OCI-M2 (cell line): Measurements from ENCODE around the gene DTNB.
A peak's percentile ranks its signal among the peaks of the same experiment; 100 is the strongest.

Source experiments
- DNase-seq: peaks from one replicate; lab custom pipeline; 2025; ENCODE audit not compliant: unreplicated experiment; lab: John Stamatoyannopoulos, UW

DTNB gene

DNA sequence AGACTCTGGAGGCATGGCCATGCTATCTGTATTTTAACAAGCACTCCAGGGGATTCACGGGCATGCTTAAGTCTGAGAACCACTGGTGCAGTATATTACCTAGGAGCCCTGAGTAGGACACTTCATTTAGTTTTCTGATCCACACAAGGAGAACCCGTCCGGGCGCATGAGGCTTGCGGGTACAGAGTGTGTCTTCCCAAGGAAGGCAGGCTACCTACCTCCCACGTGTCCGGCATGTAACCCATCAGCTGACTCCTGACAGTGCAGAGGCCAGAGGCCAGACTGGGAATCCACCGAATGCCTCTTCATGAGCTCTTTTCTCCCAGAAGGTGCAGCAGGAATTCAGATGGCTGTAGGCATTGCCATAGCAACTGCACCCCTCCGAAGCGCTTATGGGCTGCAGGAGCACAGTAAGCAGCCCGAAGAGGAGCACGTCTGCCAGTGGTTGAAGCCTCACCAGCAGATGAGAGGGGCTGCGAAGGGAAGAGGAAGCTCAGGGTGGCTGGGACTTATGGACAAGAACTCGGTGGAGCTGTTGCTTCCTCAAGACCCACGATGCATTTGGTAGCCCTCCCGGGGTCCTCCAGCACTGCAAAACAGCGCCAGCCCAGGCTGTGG is 297.9 kb downstream of the DTNB start:
- DNase-seq, result no peak

DNA sequence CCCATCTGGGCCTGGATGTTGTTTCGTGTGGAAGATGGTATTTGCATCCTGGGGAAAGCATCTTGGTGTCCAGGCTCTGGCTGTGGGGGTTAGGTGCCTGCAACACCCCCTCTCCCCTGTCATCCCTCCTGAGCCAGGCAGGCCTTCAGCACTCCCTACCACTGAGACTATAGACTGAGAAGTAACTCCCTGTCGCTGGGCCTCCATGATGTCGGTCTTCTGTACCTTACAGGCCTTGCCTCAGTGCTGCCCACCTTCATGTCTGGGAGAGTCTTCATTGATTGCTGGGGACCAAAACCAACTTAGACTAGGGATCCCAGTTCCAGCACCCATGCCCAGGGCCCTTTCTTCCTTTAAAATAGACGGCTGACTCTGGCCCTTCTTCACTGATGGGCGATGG is 298.6 kb downstream of the DTNB start:
- DNase-seq, result no peak

- DNase-seq, result no peak
Observed at GRCh38 chr2:25374411-25374810, 299.0 kb downstream of the DTNB start.

- DNase-seq, result no peak
Observed at GRCh38 chr2:25373269-25373981, 300.0 kb downstream of the DTNB start.

DNA sequence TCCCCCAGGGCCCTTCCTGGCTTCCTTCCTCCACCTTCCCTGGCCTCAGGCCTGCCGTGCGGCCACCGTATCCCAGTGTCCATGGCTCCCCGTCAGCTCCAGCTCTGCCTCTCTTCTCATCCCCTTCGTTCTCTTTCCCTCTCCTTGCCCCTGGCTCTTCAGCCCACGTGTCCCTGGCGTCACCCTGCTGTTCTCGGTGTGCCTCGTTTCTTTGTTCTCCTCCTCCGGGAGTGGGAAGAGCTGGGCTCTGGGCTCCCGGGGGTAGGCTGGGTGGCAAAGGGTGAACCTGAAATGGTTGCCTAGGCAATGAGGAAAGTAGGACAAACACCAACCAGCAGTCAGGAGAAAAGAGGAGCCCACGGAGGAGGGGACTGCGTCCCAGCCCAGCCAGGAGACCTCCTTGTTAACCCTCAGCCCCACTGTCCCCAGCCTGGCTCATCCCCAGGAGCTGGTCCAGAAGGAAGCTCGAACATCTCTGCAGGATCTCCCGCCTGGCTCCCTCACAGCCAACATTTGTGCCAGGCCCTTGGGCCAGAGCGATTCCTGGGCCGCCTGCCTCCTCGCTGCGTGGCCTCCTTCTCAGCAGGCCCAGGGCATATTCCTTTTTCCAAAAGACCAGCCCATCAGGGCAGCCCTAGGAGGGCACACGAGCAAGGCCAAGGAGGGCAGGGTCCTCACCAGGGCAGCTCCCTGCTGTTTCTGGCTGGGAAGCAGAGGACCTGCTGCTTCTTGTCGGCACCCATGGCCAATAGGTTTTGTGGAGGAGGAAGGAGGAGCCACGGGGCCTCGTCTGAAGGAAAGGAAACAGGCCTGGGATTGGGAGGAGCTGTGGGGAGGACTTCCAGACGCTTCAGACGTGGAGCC is 300.7 kb downstream of the DTNB start:
- DNase-seq, result no peak

DNA sequence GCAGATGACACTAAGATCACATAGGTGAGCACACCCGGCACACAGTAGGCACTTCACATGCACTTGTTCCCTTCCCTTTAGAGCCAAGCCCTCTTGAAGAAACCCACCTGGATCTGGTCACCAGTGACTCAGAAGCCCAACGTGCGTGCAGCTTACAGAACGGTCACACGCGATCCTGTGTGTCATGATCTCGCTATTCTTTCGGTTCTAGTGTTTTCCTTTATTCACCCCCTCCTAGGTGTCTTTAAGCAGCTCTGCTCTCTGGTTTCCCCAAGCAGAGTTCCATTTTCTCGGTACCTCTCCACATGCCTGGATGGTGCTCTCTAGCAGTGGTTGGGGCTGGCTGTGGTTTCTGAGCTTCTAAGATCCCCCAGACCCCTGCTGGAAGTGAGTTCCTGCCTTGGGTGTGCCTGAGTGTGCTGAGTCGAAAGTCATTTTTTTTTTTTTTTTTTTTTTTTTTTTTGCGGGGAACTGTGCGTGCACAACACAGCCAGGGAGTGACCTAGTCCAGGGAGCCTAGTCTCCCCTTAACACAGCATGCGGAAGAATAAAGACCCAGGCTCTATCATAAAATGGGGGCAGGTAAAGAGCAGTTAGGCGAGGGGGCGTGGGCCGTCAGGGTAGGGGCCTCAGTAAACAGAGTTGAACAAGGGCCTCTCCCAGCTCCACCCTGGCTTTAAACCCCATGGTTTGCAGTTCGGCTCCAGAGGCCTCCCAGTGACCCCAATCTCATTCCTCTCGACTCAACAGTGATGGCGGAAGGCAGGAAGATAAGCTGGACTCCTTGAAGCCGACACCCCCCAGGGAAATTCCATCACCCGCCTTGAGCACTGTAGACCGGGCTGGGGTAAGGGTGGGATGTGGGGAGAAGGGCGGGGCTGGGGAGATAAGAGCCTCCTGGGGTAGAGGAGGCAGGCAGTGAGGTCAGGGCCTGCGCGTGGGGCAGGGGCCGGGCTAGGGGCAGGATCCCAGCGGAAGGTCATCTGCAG is 301.8 kb downstream of the DTNB start:
- DNase-seq, result no peak

DNA sequence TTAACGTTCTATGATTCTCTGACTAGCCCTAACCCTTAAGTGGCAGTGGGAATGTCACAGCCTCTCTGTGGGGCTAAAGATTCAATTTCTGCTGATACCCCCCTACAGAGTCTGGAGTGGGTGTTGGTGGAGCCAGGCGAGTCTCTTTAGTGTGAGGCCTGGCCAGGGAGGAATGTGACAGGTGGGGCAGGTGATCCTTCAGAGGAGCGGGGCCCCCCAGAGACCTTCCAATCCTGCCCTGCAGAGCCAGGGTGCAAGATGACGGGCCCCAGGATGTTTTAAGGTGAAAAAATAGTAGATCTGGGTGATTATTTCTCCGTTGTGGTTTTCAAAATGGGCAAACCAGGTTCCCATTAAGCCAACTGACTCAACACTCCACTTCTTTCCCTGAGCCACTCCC is 303.5 kb downstream of the DTNB start:
- no peak for DNase-seq

DNA sequence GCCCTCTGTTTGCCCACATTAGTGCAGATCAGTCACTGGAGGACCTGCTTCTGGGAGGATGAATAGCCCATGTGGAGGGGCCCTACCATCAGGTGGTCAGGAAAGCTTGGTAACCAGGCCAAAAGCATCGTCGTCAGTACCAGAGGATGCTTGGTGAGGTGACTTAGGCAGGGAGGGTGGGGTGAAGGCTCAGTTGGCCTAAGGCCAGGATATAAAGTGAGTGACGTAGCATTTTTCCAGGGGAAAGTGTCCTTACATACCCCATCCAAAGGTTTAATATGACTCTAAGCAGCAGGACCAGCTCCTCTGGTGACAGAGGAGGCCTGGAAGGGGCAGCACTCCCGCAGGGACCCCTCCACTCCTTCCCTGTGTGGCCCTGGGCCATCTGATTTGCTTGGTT is 303.9 kb downstream of the DTNB start:
- DNase-seq, result no peak

- no peak for DNase-seq
Observed at GRCh38 chr2:25368660-25369059, 304.7 kb downstream of the DTNB start.

GRCh38 chr2:25367296-25367695 is 306.1 kb downstream of the DTNB start:
- no peak for DNase-seq

- DNase-seq, result no peak
Observed at GRCh38 chr2:25366629-25367028, 306.7 kb downstream of the DTNB start.

DNA sequence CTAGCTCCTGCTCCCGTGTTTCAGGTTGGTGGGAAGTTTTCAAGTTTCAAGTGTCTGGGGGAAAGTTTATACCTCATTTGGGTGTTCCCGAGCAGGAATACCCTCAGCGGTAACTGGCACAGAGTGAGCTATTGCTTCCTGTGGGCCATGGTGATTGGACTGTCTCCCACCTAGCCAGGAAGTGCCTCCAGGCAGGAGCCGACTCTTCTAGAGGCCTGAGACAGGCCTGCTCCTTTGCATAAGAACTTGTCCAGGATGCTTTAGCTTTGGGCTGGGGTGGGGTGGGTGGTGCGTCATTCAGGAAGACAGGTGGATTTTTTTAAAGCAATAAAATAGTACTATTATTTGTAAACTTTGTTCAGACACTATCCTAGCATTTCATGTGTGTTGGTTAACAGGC is 308.1 kb downstream of the DTNB start:
- no peak for DNase-seq

DNA sequence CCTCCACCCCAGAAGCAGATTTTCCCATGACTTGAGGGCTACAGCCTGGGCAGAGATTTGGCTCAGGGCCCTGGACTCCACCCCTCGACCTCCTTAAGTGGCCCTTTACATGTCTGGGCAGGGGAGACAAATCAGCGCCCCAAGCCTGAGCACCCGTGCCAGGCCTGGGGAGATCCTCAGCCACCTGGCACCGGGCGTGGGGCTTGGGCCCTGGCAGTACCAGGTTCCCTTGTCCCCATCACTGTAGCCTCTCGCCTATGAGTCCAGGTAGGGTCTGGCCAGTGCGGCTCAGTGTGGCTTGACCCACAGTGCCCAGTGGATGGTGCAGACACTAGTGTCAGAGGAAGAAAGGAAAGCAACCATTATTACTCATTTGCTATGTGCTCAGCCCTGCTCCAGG is 309.6 kb downstream of the DTNB start:
- no peak for DNase-seq

DNA sequence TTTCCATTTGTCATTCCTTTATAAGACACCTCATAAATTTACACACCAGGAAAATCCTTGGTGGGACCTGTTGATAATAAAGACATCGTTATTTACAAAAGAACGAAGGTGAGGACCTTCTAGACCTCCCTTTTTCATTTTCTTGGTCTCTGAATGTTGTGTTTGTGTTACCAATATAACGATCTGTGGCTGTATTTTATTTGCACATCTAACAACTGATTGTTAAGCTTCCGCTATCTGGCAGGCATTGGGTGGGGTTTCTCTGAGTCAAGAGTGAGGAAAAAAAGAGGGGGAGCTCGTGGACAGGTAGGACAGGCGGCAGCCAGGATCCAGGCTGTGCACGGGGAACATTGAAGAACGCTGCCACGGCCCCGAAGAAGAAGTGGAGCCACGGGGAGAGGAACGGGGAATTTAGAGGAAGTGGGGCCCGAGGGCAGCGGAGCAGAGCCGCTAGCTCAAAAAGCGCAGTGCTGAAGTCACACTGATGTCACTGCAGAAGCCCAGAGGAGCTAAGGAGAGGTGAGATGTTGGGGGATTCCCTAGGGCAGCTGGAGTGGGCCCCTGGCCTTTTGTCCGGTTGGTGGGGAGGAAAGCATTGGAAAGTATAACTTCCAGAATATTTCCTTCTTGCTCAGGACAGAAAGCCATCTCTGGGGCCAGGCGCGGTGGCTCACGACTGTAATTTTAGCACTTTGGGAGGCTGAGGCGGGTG is 310.8 kb downstream of the DTNB start:
- DNase-seq, result no peak

- peak; percentile 81 for DNase-seq
Observed at GRCh38 chr2:25362049-25362433, 311.3 kb downstream of the DTNB start.

DNA sequence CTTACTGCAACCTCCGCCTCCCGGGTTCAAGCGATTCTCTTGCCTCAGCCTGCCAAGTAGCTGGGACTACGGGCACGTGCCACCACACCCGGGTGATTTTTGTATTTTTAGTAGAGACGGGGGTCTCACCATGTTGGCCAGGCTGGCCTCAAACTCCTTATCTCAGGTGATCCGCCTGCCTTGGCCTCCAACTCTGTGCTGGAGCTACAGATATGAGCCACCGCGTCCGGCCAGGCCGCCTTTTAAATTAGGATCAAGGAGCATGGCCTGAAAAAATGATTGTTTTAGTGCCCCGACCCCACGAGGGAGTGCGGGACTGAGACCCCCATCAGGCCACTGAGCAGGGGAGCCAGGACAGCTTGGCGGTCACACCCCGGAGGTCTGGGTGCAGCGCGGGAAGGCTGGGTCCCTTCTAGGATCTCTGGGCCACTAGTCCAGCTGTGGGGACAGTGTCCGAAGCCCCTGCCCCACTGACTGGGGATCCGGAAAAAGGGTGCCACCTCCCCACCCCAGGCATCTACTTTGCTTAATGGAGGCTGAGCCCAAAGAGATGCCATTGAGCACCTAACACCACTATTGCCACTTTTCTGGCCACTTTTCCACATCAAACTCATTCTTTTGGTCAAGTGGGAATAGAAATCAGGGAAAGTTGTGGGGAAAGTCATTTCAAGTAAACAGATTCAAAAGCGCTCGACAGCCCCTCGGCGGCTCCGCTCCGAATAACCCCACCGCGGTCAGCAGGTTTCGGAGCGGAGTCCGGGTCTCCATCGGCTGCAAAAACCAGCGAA is 311.9 kb downstream of the DTNB start:
- no peak for DNase-seq

DNA sequence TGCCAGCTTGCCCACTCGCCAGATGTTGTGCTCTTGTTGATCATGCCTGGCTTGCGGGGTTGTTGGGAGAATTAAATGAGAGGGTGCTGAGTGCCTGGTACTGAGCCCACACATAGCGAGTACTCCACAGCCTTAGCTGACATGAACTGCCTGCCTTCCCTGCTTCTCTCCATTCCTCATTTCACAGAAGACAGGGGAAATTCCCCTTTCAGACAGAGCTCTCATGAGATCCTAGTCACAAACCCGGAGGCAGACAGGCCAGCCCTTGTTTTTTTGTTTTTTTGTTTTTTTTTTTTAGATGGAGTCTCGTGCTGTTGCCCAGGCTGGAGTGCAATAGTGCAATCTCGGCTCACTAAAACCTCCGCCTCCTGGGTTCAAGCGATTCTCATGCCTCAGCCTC is 314.5 kb downstream of the DTNB start:
- DNase-seq, result no peak

DNA sequence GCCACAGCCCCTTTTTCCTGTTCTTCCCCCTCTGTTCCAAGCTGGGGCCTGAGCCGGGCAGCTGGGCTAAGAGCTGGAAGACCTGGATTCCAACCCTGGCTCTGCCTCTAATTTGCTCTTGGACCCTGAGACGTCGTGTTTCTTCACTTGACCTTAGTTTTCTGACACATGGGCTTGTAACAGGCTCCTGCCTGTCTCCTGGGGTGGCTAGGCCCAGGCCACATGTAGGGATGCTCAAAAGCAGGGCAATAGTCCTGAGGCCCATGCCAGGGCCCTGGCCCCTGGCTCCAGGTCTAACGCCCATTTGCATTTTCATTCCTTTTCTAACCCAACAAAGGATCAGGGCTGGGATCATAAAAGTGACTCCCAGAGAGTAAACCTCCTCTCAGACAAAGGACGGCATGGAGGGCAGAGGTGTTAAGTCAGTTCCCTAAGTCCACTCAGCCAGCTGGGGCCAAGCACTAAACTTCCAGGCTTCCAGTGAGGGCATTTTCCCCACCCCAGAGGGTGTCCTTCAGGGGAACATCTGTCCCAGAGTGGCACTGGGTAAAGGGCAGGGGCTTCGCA is 315.0 kb downstream of the DTNB start:
- DNase-seq, result no peak

DNA sequence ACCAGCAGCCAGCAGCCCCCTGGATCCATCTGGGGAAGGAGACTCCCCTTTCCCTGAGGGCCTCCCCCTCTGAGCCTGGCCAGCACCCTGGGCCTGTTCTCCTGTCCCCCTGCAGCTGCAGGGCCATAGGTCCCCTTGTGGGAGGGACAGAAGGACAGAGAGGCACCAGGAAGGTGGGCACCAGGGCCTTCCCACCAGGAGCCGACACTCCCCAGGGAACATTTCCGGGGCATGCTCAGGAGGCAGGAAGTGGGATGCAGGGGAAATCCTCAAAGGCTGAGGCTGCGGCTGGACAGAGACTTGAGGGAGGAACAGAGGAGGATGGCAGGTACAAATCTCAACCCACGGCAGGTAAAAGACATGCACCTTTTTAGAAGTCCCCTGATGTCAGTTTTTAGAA is 317.3 kb downstream of the DTNB start:
- DNase-seq, result no peak
